ENCODE data around the gene THSD1.

- TF ChIP-seq CTCF (conservative IDR thresholded peaks at IDR 0.05 in 1 of 2, IDR thresholded peaks at IDR 0.05 in 1 of 2; ENCODE audit: low read depth in 1 of 2, low read length in 2 of 2), result no peak
- TF ChIP-seq EZH2 (IDR thresholded peaks at IDR 0.05; ENCODE audit: low read length, missing control alignments), result no peak
Observed at GRCh38 chr13:52406629-52407028, 657 bp upstream of the THSD1 start.

All from fibroblast of lung (primary cell).